ENCODE measurements around the gene CFTR. TPM values are rescaled to one million over a fixed set of nuclear protein-coding genes. Genes with fewer than 3 reads are reported as not detected.
A peak's percentile ranks its signal among the peaks of the same experiment; 100 is the strongest.
"Not testable (repeated sequence)": the region's sequence is repeated elsewhere in the genome, so short reads cannot be mapped to it uniquely, and the experiment has no call there.

Gene CFTR
- total RNA-seq, 1 donor from 2014 or later: 1.3 TPM

DNA sequence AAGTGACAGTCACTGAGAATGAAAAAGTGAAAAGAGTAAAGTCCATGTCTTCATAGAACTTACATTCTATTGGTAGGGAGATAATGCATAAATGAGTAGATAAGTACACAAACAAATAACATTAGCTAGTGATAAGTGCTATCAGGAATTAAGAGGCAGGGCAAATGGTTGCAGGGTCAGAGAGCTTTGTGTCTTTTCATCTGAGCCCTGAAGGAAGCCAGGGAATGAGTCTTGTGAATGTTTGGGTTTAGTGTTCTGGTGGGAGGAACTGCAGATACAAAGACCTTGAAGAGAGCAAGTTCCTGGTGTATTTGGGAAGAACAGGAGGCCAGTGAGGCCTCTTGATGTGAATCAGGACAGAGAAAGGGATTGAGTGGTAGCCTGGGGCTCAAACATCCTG is 209.6 kb downstream of the CFTR start:
- DNase-seq: no peak

DNA sequence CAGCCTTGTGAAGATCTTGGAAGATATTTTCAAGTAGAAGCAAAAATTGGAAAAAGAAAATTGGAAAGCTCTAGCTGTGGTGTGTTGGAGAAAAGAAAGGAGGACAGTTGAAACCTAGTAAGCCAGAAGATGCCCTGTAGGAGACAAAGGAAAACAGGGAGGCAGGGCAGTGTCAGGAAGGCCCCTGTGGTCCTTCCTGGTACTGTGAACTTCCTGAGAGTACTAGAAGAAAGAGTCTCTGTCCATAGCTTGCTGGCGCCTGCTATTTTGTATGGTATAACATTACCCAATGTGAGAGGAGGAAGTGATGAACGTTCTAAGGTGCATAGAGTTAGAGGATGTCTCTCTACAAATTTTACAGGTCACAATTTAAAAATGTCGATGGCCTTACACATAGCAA is 210.3 kb downstream of the CFTR start:
- no peak for DNase-seq

DNA sequence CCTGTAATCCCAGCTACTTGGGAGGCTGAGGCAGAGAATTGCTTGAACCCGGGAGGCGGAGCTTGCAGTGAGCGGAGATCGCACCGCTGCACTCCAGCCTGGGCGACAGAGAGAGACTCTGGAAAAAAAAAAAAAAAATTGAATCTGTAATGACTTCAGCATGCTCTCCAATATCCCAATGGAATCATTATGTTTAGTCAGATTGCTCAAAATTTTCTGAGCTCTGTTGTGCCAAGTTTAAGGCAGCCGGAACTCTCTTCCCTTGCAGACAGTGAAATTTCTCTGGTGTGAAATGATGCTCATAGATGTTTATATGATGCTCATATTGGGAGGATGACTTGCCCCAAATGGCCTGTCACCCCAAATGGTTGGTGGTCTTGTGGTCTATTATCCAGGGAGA is 212.5 kb downstream of the CFTR start:
- no peak for DNase-seq

DNA sequence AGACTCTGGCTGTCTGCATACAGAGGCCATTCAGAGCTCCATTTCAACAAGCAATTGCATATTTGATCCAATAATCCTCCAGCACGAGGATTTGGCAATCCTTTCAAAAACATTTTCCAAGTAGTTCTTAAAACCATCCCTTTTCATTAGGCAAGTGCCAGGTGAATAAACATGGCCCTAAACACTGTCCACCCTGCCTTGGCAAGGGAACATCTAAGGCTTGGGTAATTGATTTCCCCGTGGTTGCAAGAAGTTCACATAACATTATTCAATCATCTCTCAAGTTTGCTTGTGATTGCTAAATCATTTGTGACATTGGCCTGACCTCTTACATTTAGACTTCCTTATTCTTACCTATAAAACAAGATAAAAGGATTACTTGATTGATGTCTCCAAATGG is 218.2 kb downstream of the CFTR start:
- DNase-seq: no peak

DNA sequence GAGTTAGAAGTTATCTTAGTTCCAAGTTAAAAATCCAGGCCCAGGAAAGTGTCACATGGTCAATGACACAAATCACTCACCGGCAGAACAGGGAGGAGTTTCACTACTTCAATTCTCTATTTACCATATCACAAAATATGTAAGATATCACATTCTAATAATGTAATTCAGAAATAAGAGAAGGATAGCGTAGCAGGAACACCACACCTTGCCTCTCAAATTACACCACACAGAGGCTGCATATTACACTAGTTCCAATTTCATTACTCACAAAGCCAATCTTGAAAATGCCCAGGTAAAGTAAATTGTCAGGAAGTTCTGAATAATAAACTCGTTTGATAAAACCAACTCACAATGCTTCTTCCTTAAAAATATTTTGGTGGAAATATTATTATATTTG is 224.2 kb downstream of the CFTR start:
- no peak for DNase-seq

DNA sequence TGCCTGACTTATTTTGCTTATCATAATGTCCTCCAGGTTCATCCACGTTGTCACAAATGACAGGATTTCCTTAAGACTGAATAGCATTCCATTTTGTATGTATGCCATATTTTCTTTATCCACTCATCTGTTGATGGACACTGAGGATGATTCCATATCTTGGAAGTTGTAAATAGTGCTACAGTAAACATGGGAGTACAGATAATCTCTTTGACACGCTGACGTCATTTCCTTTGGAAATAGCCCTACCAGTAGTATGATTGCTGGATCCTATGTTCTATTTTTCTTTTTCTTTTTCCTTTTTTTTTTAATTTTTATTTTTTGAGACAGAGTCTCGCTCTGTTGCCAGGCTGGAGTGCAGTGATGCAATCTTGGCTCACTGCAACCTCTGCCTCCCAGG is 225.8 kb downstream of the CFTR start:
- DNase-seq: no peak

DNA sequence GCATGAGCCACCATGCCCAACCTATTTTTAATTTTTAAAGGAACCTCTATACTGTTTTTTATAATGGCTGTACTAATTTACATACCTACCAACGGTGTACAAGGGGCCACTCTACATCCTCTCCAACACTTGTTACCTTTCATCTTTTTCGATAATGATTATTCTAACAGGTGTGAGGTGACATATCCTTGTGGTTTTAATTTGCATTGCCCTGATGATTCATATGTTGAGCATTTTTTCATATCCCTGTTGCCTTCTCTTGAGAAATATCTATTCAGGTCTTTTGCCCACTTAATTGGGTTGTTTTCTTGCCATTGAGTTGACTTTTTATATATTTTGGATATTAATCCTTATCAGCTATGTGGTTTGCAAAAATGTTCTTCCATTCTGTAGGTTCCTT is 226.4 kb downstream of the CFTR start:
- no peak for DNase-seq

DNA sequence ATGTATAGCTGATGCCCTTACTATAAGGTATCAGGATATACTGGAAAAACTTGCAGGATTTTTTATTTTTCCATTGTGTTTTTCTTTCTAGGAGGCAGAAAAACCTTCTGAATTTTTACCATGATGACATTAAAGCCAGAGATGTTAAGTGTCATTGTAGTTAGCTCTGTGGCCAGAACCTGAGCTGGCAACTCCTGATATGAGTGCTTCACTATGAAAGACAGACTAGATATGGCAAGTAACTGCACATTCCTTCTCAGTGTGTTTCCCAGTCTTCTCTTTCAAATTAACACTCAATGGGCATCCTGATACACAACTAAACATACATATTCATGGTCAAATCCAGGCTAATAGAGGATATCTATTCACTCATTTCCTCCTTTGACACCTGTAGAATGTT is 227.3 kb downstream of the CFTR start:
- no peak for DNase-seq

DNA sequence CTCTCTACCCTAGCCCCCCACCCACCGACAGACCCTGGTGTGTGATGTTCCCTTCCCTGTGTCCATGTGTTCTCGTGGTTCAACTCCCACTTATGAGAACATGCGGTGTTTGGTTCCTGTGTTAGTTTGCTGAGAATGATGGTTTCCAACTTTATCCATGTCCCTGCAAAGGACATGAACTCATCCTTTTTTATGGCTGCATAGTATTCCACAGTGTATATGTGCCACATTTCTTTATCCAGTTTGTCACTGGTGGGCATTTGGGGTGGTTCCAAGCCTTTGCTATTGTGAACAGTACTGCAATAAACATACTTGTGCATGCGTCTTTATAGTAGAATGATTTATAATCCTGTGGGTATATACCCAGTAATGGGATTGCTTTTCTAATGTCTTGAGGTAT is 228.3 kb downstream of the CFTR start:
- DNase-seq: not testable (repeated sequence)

DNA sequence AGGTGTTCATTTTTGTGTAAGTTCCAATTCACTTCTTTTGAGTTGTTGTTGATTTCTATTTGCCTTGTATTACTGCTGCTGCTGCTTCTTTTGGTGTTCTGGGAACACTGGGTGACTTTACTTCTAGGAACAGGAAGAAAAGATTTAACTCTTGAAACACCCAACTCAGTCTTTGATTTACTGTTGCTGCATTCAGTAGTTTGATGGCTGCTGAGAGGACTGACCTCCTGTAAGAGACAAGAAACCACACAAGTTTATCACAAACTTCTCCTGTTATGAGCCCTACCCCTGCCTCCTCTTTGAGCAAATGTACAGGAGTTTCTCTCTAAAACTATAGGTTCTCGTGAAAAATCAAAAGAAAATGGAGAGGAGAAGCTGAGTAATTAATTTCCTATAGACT is 231.7 kb downstream of the CFTR start:
- DNase-seq: no peak

DNA sequence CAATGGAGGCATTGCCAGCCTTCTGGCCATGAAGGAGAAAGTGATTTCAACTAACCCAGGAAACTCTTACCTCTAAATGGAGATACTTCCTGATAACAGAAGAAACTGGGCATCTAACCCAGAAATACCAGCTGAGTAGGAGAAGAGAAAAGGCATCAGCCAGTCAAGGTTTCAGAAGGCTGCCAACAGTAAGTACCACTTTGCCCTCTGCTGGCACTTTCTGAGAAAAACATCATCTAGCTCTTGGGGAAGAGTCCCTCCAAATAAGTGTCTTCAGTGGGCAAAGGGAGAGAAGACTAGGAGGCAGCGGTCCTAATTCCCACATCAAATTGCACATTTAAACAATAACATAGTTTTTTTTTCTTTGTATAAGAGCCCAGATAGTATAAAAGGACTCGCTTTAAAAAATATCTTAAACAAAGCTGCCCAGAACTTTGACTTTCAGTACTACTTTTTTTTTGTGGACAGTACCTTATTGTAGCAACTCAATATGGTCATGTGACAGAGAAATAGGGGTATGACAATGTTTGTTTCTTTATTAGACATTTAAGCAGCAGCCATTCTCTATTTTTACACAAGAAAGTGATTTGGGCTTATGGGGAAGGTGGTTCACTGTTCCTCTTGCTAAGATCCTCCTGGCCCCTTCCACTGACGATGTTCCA is 236.1 kb downstream of the CFTR start:
- DNase-seq: peak; percentile 67

DNA sequence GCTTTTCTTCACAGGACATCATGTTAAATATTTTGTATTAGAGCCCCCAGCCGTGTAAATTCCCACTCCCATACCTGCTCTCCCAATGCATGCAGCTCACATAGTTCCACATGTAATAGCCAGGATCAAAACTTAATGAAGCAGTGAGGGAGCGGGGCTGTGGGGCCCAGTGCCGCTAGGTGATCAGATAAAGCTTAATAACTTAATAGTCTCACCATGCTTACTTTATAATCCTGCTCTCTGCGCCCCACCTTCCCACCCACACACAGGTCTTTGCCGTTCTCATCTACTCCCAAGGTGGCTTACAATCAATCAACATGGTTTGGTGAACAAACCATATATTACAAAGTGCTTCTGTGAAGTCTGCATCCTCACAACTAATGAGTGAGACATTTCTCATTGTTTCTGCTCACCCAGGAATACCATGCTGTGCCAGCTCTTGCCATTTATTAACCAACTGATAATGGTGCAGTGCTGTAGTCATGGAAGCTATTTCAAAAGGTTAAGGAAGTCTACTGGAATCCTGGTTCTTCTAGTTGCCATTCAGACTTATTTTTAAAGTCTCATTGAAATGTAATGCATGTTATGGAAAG is 237.0 kb downstream of the CFTR start:
- DNase-seq: no peak

DNA sequence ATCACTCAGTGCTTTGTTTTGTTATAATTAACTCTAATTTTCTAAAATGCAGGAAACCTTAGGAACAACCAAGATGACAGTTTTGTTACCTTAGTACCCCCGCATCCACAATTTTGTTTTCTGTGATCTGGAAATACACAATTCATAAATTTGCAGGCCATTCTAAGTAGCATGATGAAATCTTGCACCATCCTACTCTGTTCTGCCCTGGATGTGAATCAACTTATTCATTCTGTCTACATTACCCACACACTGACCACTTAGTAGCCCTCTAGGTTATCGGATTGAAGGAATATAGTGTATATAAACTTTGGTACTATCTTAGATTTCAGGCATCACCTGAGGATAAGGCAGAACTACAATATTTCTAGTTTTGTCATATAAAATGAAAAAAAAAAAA is 237.5 kb downstream of the CFTR start:
- DNase-seq: no peak

Small RNA genes within 50 kb of the gene (small RNA-seq; reads per million reads assigned to genes)
- not detected for gene AC000111.1 (ENCODE audit: low replicate concordance)
- gene AC000111.2 (ENCODE audit: low replicate concordance): not detected

Other genes with a start within 250 kb of the CFTR start
- gene WNT2, start 157.0 kb upstream of the CFTR start, total RNA-seq: 2.7 TPM
- not detected for gene ASZ1, start 52.5 kb upstream of the CFTR start, total RNA-seq

Measured in tongue (tissue), 3 donors.